Ovary (tissue), 9 donors: Measurements from ENCODE around the gene MCFD2. TPM values are rescaled to one million over a fixed set of nuclear protein-coding genes. Genes with fewer than 3 reads are reported as not detected.
"Not testable (repeated sequence)": the region's sequence is repeated elsewhere in the genome, so short reads cannot be mapped to it uniquely, and the experiment has no call there.

ENCODE experiments used
- DNase-seq, 5 donors: peaks; one replicate each; pipeline ENCODE4 v3.0.0-alpha.2; 2019 to 2020
- H3K27ac ChIP-seq, 2 donors: fragments of 200-600 bp; one replicate each; pipeline versions ENCODE4 v1.5.1 to v1.8.0; 2019 to 2022
- H3K27me3 ChIP-seq: fragments of 200-600 bp; one replicate; pipeline ENCODE4 v1.8.0; 2022
- H3K36me3 ChIP-seq: fragments of 200-600 bp; sonication (generic); one replicate; pipeline ENCODE4 v1.5.1; 2019
- H3K4me1 ChIP-seq: one replicate; pipeline ENCODE4 v1.8.1; 2013; ENCODE audit warnings: mild to moderate bottlenecking, moderate library complexity; ENCODE audit not compliant: insufficient read depth
- H3K4me3 ChIP-seq: fragments of 200-600 bp; sonication (generic); one replicate; pipeline ENCODE4 v1.5.1; 2017
- H3K9me3 ChIP-seq, 2 donors: fragments of 200-600 bp in 1 of 2; sonication (generic) in 1 of 2; one replicate each; pipeline versions ENCODE4 v1.5.1 to v1.8.1; 2013 to 2019; ENCODE audit warnings: mild to moderate bottlenecking in 1 of 2, moderate library complexity in 1 of 2
- EP300 ChIP-seq: sonication (generic); formaldehyde crosslinking; IDR thresholded peaks from one replicate; pipeline ENCODE4 v1.6.1; 2017; ENCODE audit warnings: antibody characterized with exemption
- POLR2A ChIP-seq: fragments of 450-650 bp; IDR thresholded peaks from one replicate; pipeline ENCODE4 v1.6.1; 2017; ENCODE audit warnings: antibody characterized with exemption, mild to moderate bottlenecking, moderate library complexity
- WGBS, 3 donors: extraction: QIAGEN DNeasy Blood & Tissue Kit in 1 of 3; methylation state at CpG; one replicate each; pipeline versions ENCODE4 v1.1.5 to v1.1.7; 2013 to 2017; 5-methylcytosine and 5-hydroxymethylcytosine counted together
- intact Hi-C, 4 donors: fragments of 100-400 bp; cut with DNase I; formaldehyde crosslinking; loops; one replicate each; pipeline versions ENCODE4 v1.11.0 to v1.15.1; 2022 to 2023
- polyA plus RNA-seq, 2 donors: library from polyadenylated mRNA; stranded (reverse); fragments of 200-250 nt in 1 of 2; fragments of 350-450 nt in 1 of 2; fragmentation: Illumina TruSeq in 1 of 2; extraction: RNeasy Lipid Tissue Mini Kit (QIAGEN cat#74804) in 1 of 2; gene quantifications; one replicate each; pipeline ENCODE4 v1.2.3, GENCODE V29; 2013 to 2014
- total RNA-seq, 7 donors: library from RNA; depleted of rRNA in 2 of 7; stranded (reverse); fragments of >200 nt in 2 of 7; fragmentation: NEBNext Ultra II Directional in 3 of 7; extraction: Animal tissue kit (Norgen Biotek cat#: 25700) in 3 of 7; gene quantifications; one replicate each; pipeline versions ENCODE4 v1.1.0 to v1.2.4, GENCODE V29; 2016 to 2023
- TF ChIP-seq, protein P1 (sequence below), 3 donors: fragments of 450-650 bp in 2 of 3; fragments of 200-600 bp in 1 of 3; IDR thresholded peaks; one replicate each; pipeline versions ENCODE4 v1.5.1 to v1.8.0; 2016 to 2022; ENCODE audit warnings: antibody characterized with exemption in 3 of 3, mild to moderate bottlenecking in 1 of 3
- donor health status: DM: no; HTN: no; CAD: no; lungs with moderate emphysema.
- donor health status: DM: no; HTN: no; CAD: no.
- donor health status: Bipolar disorder and iron deficiency.
- donor health status: DM: yes; HTN: yes; CAD: no.
- donor health status: DM: no; HTN: no; CAD: no.
- donor health status: DM: yes; HTN: yes; CAD: no.

MCFD2 gene
- total and polyA plus RNA-seq, 9 donors: 62.8 to 176 (median 134) TPM

DNA sequence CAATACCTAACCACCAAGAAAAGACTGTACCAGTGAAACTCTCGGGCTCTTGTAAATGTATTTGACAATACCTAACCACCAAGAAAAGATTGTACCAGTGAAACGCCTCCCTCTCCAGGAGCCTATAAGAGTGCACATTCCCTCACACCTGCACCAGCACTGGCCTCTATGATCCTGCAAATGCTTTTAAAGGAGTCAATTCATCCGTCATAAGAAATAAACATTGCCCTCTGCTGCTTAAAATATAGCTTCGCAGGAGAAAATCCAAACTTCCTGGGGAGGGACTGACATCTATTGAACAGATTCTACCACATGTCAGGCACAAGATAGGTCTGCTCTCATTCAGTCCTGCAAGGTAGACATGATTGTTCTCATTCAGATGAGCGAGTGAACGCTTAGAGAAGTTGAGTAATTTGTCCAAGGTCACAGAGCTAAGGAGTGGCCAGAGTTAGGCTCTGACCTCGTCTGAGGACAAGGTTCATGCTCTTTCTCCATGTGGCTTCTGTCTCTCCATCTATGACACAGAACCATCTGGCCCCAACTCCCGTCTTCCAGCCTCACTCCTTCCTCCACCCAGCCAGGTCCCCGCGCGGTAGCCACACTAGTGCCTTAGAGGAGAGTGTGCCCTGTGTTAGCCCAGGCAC is 38.7 kb downstream of the MCFD2 start:
- H3K4me1 ChIP-seq: peaks cover 27% of the 10 kb centered on the region
- H3K36me3 ChIP-seq: no peaks in the 10 kb centered on the region
- H3K4me3 ChIP-seq: no peak overlapping the region
- WGBS, 3 donors: 44 to 50% (median 46%) methylated on average over 11 of the region's 11 CpGs
- intact Hi-C loops: loop anchor here in 1 of 4 donors (10.0 kb wide), 1 partner anchor 72 kb away; no protein-coding TSS in a partner anchor
- TF ChIP-seq, protein P1, sequence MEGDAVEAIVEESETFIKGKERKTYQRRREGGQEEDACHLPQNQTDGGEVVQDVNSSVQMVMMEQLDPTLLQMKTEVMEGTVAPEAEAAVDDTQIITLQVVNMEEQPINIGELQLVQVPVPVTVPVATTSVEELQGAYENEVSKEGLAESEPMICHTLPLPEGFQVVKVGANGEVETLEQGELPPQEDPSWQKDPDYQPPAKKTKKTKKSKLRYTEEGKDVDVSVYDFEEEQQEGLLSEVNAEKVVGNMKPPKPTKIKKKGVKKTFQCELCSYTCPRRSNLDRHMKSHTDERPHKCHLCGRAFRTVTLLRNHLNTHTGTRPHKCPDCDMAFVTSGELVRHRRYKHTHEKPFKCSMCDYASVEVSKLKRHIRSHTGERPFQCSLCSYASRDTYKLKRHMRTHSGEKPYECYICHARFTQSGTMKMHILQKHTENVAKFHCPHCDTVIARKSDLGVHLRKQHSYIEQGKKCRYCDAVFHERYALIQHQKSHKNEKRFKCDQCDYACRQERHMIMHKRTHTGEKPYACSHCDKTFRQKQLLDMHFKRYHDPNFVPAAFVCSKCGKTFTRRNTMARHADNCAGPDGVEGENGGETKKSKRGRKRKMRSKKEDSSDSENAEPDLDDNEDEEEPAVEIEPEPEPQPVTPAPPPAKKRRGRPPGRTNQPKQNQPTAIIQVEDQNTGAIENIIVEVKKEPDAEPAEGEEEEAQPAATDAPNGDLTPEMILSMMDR (IDR thresholded peaks at IDR 0.05): peak in 1 of 3 donors; percentile 51
- no peak for TF ChIP-seq EP300
- no peaks in the 10 kb centered on the region for H3K27me3 ChIP-seq
- no peak overlapping the region for H3K27ac ChIP-seq
- no peak for DNase-seq
- no peaks in the 10 kb centered on the region for H3K9me3 ChIP-seq

DNA sequence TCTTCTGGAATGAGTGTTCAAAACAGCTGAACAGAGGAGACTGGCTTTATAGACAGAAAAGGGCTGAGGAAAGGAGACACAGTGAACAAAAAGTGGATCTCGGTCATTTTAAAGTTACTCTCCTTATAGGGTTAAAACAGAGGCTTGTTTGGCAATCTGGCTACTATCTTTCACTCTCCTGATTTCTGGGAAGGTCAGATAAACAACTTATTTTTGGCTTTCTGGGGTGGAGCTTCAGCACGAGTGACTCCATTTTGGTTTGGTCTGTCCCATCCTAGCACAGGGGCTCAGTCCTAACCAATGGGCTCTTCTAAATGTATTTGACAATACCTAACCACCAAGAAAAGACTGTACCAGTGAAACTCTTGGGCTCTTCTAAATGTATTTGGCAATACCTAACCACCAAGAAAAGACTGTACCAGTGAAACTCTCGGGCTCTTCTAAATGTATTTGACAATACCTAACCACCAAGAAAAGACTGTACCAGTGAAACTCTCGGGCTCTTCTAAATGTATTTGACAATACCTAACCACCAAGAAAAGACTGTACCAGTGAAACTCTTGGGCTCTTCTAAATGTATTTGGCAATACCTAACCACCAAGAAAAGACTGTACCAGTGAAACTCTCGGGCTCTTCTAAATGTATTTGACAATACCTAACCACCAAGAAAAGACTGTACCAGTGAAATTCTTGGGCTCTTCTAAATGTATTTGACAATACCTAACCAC is 39.5 kb downstream of the MCFD2 start:
- H3K27ac ChIP-seq, H3K9me3 ChIP-seq, H3K36me3 ChIP-seq, H3K4me3 ChIP-seq, DNase-seq, H3K27me3 ChIP-seq: not testable (repeated sequence)
- peaks cover 20% of the 10 kb centered on the region for H3K4me1 ChIP-seq
- intact Hi-C loops: loop anchor here in 1 of 4 donors (10.0 kb wide), 1 partner anchor 71 kb away; no protein-coding TSS in a partner anchor
- 80 to 87% (median 84%) methylated on average over 5 of the region's 5 CpGs for WGBS, 3 donors

DNA sequence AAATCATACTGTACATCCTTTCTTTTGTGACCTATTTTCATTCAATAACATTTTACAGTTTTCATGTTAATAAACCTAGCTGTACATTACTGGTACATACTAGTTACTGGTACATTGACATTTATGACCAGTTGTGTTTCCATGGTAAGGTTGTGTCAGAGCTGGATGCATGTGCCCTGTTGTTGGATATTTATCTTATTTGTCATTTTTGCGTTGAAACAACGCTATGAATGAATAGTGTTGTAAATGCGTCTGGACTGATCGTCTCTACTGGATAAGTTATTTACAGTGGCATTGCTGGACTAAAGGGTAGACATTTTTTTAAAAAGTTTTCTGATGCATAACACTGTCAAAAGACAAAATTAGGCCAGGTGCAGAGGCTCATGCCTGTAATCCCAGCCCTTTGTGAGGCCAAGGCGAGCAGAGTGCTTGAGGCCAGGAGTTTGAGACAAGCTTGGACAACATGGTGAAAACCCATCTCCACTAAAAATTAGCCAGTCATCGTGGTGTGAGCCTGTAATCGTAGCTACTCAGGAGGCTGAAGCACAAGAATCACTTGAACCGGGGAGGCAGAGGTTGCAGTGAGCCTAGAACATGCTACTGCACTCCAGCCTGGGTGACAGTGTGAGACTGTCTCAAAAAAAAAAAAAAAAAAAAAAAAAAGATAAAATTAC is 40.2 kb downstream of the MCFD2 start:
- intact Hi-C loops: loop anchor here in 1 of 4 donors (10.0 kb wide), 1 partner anchor 71 kb away; no protein-coding TSS in a partner anchor
- Histone ChIP-seq H3K4me1 (peaks cover 20% of the 10 kb centered on the region), H3K4me3 (no peak overlapping the region), H3K36me3 (no peaks in the 10 kb centered on the region), H3K27ac (no peak overlapping the region), H3K27me3 (no peaks in the 10 kb centered on the region), H3K9me3 (no peaks in the 10 kb centered on the region)
- DNase-seq: no peak
- WGBS, 3 donors: 87 to 91% (median 88%) methylated on average over 8 of the region's 8 CpGs
- TF ChIP-seq POLR2A (no peak), EP300 (no peak)
- TF ChIP-seq, protein P1 (IDR thresholded peaks at IDR 0.05): no peak

DNA sequence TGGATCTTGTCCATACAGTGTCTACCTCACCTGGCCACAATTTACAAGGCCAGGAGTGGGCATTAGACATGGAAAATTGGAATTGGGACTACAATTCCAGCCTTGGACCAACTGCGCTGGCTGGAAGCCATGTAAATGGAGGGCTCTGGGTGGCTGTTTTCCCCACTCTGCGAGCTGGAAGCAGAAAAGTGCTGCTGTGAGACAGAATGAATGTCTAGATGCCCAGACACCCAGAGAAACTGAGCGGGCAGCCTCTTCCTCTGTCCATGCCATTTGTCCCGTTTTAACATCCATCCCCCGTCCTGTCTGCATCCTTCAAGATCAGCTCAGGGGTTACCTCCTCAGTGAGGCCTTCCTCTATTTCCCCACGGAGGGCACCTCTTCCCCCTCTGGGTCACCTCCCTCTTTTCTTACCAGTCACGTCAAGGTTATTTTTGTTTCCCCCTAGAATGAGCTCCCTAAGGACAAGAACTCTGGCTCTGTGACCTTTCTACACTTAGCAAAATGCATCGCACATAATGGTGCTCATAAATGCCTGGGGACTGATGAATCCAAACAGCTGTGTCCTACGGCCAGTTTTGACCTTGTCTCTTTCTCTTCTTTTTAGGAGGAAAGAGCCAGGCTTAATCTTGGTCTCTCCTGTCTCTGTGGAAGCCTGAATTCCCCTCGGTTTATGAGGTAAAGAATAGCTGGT is 41.2 kb downstream of the MCFD2 start:
- intact Hi-C loops: loop anchor here in 2 of 4 donors (5.0 to 10.0 kb wide), 2 partner anchors 70 to 217 kb away; no protein-coding TSS in a partner anchor
- Histone ChIP-seq H3K27ac (no peak overlapping the region), H3K4me1 (peaks cover 20% of the 10 kb centered on the region)

More for the DNA sequence above, 41.2 kb downstream of the MCFD2 start:
- Histone ChIP-seq H3K9me3 (no peaks in the 10 kb centered on the region), H3K27me3 (no peaks in the 10 kb centered on the region), H3K4me3 (no peak overlapping the region), H3K36me3 (no peaks in the 10 kb centered on the region)
- TF ChIP-seq POLR2A (no peak), EP300 (no peak)
- TF ChIP-seq, protein P1 (IDR thresholded peaks at IDR 0.05): no peak
- 70 to 73% (median 72%) methylated on average over 10 of the region's 10 CpGs for WGBS, 3 donors
- no peak for DNase-seq
